GM19043 (cell line): ENCODE measurements around the gene FXYD7.
"Not testable (repeated sequence)": the region's sequence is repeated elsewhere in the genome, so short reads cannot be mapped to it uniquely, and the experiment has no call there.

ENCODE experiments used
- ATAC-seq: cut with Tn5 transposase; IDR thresholded peaks from one replicate; pipeline ENCODE4 v1.9.1; 2021; ENCODE audit warnings: low read depth; ENCODE audit not compliant: unreplicated experiment

FXYD7 gene, protein sequence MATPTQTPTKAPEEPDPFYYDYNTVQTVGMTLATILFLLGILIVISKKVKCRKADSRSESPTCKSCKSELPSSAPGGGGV

DNA sequence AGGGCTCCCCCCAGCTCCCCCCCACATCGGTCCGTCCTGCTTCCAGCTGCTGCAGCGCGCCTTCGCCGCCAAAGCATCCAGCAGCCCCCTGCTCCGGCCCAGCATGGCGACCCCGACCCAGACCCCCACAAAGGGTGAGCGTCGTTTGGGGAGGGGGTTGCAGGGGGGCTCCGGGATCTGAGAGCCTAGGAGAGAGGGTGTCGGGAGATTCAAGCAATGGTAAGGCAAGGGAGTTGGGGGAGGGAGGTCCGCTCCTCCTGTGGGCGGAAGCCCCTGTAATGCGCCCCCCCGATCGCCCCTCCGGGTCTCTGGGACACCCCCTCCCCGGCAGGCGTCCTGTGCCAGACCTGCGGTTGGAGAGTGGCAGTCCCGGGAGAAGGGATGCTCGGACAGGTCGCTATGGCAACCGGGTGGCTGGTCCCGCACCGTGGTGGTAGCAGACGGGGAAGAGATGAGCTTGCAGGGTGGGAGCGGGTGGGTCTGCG lies at the start of gene FXYD7:
TSS of gene FXYD7 (plus strand) at position 25 of the 485 bp plus-strand sequence. CDS start at position 104, 79 bp downstream.
- ATAC-seq = no peak

DNA sequence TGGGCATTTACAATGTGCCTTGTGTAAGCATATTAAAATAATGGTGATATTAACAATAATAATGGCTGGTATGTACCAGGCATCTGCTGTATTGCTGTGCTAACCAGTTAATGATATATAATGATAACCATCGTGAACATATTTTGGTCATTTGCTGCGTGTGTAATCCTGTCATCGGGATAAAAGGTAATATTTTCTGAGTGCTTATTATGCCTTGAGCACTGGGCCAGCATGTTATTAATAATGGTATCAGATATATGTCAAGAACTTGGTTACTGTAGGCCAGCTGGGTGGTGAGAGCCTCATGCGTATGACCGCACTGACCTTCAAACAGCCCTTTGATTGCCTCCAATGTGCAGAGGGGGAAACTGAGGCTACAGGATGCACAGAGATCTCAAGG lies 49.6 kb upstream of the FXYD7 start:
- ATAC-seq = no peak

DNA sequence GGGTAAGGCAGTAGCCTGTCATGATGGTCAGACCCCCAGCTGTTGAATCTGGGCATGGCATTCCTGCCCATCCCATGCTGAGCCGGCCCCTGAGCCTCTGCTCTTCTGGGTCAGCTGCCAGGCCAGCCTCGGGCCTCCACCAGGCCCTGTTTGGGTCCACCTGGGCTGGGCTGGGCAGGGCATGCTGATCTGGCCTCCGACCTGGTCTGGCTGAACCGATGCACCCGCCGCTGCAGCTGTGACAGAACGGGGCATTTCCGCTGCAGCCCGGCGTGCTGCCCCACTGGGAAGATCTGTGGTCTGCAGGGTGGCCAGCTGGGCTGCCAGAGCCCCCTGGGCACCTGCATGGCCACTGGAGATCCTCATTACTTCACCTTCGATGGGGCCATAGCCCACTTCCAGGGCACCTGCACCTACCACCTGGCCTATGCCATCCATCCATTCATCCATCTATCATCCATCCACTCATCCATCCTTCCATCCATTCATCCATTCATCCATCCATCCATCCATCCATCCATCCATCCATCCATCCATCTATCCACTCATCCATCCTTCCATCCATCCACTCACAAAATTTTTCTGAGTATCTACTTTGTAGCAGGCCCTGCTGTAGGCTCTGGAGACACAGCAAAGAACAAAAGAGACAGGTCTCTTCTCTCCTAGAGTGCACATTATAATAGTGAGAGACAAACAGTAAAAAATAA lies 49.0 kb upstream of the FXYD7 start:
- no peak for ATAC-seq

DNA sequence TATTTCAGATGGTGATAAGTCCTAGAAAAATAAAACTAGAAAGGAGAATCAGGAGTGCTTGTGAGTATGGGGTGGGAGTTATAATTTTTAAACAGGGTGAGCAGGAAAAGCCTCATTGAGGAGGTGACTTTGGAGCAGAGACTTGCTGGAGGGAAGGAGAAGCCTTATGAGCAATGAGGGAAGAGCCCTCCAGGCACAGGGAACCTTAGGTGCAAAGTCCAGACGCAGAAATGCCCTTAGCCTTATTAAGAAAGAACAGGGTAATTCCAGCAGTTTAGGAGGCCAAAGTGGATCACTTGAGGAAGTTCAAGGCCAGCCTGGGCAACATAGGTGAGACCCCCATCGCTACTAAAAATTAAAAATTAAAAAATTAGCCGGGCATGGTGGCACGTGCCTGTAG lies 48.4 kb upstream of the FXYD7 start:
- no peak for ATAC-seq

DNA sequence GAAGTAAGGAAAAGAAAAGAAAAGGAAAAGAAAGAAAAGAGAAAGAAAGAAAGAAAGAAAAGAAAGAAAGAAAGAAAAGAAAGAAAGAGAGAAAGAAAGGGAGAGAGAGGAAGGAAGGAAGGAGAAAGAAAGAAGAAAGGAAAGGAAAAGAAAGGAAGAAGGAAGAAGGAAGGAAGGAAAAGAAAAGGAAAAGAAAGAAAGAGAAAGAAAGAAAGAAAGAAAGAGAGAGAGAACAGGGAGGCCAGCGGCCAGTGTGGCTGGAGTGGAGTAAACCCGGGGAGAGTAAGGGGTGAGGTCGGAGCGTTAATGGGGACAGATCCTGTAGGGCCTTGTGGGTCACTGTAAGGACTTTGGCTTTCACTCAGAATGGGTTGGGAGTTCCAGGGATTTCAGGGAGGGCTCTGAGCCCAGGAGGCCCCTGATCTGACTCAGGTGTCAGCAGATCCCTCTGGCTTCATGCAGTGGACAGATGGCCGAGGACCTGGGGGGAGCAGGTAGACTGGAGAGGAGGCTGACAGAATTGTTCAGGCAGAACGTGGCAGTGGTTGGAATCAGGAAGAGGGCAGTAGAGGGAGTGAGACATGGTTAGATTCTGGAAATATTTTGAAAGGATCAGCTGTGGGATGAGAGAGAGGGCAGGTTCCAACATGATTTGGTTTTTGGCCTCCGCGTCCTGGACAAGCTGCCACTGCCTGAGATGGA lies 47.2 kb upstream of the FXYD7 start:
- ATAC-seq = no peak

DNA sequence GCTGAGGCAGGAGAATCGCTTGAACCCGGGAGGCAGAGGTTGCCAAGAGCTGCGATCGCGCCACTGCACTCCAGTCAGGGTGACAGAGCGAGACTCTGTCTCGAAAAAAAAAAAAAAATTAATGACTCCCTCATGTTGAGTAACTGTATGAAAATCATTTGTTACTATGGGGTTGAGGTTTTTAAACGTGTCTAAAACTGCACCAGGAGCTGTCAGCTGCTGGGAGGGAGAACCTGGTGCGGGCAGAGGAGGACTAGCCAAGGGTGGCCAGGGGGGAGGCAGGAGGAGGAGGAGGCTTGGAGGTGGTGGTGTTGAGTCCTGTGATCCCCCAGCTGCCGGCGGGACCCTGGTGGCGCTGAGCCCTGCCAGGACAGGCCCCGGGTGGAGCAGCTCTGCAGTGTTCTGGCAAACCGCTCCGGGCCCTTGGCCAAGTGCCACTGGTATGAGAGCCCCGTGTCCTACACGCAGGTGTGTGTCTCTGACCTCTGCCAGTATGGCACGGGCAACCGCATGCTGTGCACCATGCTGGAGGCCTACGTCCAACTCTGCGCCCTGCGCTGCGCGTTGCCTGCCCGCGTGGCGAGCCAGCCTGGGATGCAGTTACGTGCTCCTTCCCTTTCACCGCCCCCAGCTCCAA lies 44.5 kb upstream of the FXYD7 start:
- ATAC-seq = no peak

DNA sequence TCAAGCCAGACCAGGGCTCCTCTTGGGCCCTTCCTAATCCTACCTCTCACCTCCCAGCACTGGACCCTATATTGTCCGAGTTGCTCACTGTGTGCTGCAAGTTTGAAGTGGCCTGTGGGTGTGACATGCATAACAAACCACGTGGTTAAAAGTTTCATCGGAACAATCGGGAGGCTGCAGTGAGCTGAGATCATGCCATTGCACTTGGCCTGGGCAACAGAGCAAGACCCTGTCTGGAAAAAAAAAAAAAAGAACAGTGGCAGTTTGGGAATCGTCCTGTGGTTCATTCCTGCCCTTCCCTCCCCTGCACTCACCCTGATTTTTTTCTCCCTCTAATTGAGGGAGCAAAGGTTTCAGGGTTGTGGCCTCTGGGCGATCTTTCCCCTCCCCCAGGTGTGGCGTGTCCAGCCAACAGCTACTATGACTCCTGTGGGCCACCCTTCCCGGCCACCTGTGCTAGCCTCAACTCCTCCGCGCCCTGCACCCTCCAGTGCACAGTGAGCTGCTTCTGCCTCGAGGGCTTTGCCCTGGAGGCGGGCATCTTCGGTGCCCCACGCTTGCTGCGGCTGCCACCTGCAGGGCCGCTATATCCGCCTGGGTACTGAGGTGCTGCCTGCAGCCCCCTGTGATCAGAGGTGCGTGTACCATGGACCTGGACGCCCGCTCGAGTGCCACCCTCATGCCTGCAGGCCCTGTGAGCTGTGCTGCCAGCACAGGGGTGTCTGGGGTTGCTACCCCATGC lies 43.7 kb upstream of the FXYD7 start:
- ATAC-seq = no peak

DNA sequence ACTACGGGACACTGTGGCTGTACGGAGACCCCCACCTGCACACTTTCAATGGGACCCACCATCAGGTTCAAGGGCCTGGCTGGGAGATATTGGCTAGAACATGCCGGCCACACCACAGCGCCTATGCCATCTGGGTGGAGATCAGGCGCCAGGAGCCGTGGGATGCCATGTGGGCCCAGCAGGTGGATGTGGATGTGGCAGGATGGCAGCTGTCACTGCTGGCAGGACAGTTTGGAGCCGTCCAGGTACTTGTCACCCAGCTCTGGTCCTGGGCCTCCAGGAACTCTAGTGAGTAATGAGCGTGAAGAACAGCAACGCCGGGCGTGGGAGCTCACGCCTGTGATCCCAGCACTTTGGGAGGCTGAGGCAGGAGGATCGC lies 43.2 kb upstream of the FXYD7 start:
- no peak for ATAC-seq

DNA sequence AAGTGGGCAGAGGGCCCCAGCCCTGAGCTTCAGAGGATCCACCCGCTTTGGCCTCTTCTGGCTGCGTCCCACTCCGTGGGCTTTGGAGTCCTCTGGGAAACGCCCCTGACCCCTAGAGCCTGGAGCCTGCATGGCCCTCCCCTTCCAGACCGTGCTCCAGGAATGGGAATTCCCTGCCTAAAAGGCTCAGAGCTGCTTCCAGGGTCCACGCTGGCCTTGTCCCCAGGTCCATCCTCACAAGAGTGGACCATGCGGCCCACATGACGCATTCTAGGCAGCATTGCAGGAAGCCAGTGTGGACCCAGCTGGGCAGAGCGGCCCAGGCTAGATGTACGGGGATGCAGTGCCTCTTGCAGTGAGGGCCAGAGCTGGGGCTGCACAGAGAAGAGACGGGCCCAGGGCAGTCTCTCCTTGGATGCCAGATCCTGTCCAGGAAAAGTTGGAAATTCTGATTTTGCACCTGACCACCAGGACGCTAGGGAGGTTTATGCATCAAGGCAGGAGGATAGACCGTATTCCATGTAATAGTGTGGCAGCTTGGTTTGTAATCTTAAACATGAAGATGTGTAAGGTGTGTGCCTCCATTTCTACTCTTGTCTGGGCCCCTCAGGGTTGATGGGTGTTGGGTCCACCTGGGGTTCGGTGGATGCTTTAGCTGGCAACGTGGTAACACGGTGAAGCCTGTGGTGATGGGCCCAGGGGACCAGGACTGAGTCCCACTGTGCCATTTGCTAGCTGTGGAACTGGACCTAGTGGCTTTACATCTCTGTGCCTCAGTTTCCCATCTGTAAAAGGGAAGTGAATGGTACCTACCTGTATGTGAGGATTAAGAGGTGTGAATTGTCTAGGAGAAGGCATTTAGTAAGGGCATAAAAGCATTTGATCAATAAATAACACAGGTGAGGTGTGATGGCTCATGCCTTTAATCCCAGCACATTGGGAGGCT lies 42.2 kb upstream of the FXYD7 start:
- no peak for ATAC-seq

DNA sequence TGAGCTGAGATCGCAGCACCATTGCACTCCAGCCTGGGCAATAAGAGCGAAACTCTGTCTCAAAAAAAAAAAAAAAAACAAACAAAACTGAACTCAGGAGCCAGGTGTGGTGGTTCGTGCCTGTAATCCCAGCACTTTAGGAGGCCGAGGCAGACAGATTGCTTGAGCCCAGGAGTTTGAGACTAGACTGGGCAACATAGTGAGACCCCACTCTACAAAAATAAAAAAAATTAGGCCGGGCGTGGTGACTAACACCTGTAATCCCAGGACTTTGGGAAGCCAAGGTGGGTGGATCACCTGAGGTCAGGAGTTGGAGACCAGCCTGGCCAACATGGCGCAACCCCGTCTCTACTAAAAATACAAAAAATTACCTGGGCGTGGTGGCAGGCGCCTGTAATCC lies 41.1 kb upstream of the FXYD7 start:
- not testable (repeated sequence) for ATAC-seq

DNA sequence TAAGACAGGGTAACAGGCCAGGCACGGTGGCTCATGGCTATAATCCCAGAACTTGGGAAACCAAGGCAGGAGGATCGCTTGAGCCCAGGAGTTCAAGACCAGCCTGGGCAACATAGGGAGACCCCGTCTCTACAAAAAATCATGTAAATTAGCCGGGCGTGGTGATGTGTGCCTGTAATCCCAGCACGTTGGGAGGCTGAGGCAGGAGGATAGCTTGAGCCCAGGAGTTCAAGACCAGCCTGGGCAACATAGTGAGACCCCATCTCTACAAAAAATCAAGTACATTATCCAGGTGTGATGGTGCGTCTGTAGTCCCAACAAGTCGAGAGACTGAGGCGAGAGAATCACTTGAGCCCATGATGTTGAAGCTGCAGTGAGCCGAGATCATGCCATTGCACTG lies 39.4 kb upstream of the FXYD7 start:
- ATAC-seq = not testable (repeated sequence)

DNA sequence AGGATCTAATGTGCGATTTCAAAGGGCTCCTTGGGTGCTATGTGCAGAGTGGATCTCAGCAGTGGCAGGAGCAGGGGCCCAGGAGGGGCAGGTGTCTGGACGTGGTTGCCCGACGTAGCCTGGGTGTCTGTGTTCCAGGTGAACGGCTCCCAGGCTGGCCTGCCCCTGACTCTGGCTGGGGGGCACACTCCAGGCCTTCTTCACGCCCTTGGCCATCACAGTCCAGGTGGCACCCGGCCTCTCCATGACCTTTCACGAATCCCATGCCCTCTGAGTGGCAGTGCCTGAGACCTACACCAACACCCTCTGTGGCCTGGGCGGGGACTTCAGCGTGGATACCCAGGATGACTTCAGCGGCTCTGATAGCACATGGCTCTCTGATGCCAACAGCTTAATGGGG lies 38.7 kb upstream of the FXYD7 start:
- no peak for ATAC-seq

DNA sequence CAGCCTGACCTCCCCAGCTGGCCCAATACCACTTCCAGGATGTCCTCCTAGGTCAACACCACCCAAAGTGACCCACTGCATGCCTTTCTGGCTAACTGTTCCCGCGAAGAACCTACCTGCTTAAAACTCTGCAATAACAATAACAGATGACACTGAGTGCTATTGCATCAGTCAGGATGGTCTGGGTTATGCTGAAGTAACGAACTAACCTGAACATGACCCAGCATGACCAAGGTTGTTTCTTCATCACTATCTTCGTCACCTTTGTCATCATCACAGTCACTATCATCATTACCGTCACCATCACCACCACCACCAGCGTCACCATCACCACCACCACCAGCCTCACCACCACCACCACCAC lies 38.0 kb upstream of the FXYD7 start:
- no peak for ATAC-seq

DNA sequence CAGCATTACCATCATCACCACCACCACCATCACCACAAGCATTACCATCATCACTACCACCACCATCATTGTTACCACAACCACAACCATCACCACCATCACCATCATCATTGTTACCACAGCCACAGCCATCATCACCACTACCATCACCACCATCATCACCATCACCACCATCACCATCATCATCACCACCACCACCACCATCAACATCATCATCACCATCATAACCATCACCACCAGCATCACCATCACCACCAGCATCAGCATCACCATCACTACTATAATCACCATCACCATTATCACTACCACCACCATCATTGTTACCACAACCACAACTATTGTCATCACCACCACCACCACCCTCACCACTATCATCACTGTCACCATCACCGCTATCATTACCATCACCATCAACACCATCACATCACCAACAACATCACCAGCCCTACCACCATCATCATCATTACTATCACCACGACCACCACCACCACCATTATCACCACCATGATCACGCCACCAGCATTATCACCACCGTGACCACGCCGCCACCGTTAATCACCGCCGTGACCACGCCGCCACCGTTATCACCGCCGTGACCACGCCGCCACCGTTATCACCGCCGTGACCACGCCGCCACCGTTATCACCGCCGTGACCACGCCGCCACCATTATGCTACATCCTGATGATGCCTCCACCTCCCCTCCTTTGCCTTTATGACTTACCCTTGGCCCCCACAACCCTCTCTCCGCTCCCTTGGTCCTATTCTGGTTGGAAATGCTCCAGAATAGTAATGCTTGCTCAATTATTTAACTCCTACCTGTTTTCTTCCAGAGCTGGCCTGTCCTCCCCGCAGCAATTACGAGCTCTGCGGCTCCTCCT lies 37.4 kb upstream of the FXYD7 start:
- ATAC-seq = no peak

DNA sequence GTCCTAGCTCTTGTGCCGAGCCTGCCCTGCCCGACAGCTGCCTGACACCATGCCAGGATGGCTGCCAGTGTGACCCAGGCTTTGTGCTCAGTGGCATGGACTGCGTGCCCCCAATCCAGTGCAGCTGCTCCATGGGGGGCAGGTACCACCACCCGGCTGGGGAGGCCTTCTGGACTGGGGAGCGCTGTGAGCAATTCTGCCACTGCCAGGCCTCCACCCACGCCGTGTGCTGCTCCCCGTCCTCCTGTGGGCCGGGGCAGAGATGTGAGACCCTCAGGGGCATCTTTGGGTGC lies 36.8 kb upstream of the FXYD7 start:
- no peak for ATAC-seq

DNA sequence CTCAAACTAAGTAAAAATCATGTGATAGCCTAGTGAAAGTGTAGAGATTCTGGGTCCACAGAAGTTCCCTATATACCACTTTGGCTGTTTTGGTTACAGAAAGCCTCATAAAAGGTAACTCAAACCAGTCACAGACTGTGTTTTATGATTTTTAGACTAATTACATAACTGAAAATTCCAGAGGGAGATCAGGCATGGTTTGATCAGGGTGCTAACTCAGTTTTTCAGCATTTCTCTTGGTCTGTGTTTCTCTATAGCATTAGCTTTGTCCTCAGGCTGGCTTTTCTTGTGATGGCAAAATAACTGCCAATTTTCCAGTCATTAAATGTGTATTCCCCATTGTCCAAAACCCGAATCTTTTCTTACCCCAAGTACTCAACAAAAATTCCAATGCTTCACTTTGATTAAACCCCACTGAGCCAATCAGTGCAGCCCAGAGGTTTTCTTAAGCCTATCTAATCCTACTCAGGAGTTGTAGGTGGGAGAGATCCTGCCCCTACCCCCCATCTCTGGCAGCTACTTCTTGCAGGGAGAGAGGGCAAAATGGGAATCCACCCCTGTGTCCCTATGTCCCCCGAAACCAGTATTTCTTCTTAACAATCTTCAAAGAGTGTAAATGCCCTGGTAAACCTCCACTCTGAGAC lies 36.0 kb upstream of the FXYD7 start:
- no peak for ATAC-seq

DNA sequence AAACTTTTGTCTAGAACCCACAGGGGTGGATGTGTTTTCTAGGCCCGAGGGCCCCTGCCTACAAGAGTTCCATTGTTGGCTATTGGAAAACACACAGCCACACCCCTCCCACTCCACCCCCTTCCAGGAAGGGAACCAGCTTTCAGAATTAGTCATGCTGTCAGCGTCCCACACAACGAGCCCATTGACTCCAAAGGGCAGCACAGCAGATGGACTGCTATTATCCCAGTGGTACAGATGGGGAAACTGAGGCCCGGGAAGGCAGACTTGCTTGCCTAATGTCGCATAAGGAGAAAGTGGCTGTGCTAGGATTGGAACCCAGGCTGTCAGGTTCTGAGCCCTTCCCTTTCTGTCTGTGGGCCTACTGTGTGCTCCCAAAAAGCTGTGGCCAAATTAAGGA lies 35.5 kb upstream of the FXYD7 start:
- ATAC-seq = no peak

DNA sequence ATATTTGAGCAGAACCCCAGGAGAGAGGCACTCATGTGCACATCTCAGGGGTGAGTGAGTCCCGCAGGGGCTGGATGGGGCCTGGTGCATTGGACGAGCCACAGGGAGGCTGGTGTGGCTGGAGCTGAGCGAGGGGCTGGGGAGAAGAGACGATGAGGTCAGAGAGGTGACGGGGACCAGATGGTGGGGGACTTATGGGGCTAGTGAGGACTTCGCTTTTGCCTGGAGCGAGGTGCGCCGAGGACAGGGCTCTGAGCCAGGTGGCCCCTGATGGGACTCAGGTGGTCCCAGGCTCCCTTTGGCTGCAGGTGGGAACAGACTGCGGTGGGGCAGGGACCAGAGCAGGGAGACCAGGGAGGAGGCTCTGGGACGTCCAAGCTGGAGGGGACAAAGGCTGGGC lies 34.3 kb upstream of the FXYD7 start:
- no peak for ATAC-seq
